Astrocyte (in vitro differentiated cells and primary cell): ENCODE data around the gene ITGB8.

ENCODE experiments used
- CTCF ChIP-seq: IDR thresholded peaks from 2 replicates; pipeline ENCODE4 v1.5.1; 2011; ENCODE audit warnings: low read depth, mild to moderate bottlenecking, inconsistent platforms, low read length, moderate library complexity; ENCODE audit not compliant: insufficient read depth
- EZH2 ChIP-seq: IDR thresholded peaks from 2 replicates; pipeline ENCODE4 v1.6.1; 2012; ENCODE audit warnings: mild to moderate bottlenecking, low read length, inconsistent platforms; ENCODE audit not compliant: insufficient read depth

- TF ChIP-seq CTCF, result no peak
- no peak for TF ChIP-seq EZH2
These were observed 112.3 kb downstream of the ITGB8 start for GRCh38 chr7:20442951-20443350.
